GM20000 (cell line): ENCODE measurements around the gene STAT1.
"Not testable (repeated sequence)": the region's sequence is repeated elsewhere in the genome, so short reads cannot be mapped to it uniquely, and the experiment has no call there.

Experiments used
- DNase-seq: peaks from one replicate; pipeline ENCODE4 v3.0.0; 2012; ENCODE audit warnings: low spot score
- TF ChIP-seq, protein P1 (sequence below): IDR thresholded peaks from 2 replicates; pipeline ENCODE4 v1.5.1; 2012; ENCODE audit warnings: mild to moderate bottlenecking, control low read depth; ENCODE audit errors: extremely low read depth, missing control alignments

The STAT1 gene

DNA sequence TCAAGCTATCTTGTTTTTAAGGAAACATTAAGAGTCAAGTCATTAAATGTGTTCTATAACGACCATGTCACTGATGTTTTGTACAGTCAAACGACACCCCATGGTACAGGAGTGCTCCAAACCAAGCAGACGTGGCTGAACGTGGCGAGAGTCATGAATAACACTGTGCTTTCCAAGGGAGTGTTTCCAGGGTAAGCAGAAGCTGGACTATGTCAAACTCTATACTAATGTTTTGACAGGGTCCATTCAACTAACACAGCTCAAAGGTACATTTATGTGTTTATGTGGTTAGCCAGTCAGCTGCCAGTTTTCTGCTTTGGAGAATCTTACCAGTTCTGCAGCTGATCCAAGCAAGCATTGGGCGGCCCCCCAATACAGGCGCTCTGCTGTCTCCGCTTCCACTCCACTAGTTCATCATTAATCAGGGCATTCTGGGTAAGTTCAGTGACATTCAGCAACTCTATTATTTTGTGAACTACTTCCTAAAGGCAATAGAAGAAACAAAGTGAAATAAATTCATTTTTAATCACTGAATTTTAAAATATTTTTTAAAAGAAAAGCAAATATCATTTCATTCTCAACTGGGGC is 16.4 kb downstream of the STAT1 start:
- no peak for DNase-seq
- TF ChIP-seq, protein P1, sequence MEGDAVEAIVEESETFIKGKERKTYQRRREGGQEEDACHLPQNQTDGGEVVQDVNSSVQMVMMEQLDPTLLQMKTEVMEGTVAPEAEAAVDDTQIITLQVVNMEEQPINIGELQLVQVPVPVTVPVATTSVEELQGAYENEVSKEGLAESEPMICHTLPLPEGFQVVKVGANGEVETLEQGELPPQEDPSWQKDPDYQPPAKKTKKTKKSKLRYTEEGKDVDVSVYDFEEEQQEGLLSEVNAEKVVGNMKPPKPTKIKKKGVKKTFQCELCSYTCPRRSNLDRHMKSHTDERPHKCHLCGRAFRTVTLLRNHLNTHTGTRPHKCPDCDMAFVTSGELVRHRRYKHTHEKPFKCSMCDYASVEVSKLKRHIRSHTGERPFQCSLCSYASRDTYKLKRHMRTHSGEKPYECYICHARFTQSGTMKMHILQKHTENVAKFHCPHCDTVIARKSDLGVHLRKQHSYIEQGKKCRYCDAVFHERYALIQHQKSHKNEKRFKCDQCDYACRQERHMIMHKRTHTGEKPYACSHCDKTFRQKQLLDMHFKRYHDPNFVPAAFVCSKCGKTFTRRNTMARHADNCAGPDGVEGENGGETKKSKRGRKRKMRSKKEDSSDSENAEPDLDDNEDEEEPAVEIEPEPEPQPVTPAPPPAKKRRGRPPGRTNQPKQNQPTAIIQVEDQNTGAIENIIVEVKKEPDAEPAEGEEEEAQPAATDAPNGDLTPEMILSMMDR: no peak

DNA sequence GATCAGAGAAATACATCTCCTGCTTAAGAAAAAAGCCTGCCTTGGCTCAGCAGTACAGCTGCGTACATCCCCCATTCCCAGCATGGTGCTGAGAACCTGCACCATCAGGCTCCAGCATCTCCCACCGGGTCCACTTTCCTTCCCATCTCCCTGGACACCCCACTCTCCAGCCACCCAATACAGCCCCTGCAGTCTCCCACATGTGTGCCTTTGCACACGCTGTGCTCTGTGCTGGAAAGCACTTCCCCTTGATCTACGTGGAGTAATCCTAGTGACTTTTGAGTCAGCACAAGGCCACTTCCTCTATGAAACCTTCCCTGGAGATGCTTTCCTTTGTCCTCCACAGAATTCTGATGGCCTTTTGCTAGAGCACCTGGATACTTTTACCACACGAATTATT is 17.0 kb downstream of the STAT1 start:
- TF ChIP-seq, protein P1: no peak
- DNase-seq: no peak

DNA sequence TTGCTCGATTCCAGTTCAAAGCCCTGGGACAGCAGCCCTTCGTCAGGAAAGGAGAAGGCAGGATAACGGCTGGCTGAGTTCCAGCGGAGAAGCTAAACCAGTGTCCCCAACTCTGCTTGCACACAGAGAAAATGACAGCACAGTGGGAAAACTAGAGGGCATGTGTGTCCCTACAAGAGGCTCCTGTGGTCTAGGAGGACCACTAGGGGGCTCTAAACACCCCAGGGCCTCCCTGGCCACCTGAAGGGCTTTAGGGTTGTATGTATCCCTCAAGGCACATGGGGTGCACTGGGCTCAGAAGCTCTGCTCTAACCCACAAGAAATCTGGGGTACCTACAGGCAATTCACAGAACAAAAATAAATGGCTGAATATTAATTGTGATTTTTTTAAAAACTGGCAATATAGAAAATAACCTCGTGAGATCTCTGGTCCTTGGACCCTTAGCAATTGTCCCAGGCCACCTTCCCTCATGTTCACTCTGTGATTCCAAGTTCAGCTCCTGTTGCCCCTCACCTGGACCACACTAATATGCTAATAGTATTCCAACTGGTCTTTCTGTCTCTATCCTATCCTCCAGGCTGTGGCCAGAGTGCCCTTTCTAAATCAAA is 17.5 kb downstream of the STAT1 start:
- TF ChIP-seq, protein P1: peak; percentile 27
- peak; percentile 37 for DNase-seq

DNA sequence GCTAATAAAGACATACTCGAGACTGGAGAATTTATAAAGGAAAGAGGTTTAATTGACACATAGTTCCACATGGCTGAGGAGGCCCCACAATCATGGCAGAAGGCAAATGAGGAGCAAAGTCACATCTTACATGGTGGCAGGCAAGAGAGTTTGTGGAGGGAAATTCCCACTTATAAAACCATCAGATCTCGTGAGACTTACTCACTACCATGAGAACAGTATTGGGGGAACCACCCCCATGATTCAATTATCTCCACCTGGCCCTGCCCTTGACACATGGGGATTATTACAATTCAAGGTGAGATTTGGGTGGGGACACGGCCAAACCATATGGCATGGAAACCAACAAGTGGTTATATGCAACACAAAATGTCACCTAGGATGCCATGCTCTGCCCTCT is 18.7 kb downstream of the STAT1 start:
- not testable (repeated sequence) for DNase-seq

DNA sequence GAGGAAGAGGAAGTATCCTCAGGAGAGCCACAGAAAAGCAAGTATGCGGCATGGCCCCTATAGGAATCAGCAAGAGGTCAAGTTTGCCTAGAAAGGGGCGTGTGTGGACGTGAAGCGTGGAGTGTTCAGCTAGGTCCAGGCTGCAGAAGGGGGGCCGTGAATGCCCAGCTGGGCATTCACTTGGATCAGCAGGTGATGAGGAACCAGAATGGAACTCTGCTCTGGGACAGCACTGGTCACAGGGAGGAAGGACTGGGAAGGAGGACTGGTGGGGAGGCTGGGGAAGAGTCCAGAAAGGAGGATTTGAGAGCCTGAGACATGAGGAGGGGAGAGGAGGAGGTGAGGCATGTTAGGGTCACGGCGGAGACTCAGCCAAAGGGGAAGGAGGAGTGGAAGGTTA is 19.8 kb downstream of the STAT1 start:
- TF ChIP-seq, protein P1: no peak
- no peak for DNase-seq

DNA sequence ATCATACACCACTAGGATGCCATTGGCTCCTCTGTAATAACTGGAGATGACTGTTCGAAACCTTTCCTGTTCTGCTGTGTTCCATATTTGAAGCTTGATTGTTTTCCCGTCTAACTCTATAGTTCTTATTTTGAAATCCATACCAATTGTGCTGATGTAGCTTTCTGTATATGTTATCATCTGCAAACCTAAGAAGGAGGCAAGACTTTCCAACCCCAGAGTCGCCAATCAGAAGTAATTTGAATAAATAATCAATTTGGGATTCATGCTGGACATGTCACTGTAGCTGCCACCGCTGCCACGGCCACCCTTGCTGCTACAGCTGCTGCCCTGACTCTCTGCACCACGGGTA is 20.7 kb downstream of the STAT1 start:
- no peak for DNase-seq
- TF ChIP-seq, protein P1: no peak

DNA sequence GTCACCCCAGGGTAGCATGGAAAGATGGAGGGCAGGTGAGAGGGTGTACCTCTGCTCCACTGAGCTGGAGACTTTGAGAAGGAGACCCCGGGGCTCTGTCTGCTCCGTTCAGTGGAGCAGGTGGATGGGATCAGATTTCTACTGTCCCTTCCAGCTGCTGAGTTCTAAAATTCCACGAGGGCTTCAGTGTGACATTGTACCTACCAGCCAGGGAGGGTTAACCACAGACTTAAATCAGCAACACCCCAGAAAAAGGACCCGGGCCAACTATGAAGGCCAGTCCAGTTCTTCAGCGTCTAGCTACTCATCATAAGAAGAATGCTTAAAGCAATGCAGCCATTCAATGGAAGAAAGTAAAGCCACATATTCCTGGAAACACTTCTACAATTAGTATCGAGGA is 23.8 kb downstream of the STAT1 start:
- TF ChIP-seq, protein P1: no peak
- DNase-seq: no peak

DNA sequence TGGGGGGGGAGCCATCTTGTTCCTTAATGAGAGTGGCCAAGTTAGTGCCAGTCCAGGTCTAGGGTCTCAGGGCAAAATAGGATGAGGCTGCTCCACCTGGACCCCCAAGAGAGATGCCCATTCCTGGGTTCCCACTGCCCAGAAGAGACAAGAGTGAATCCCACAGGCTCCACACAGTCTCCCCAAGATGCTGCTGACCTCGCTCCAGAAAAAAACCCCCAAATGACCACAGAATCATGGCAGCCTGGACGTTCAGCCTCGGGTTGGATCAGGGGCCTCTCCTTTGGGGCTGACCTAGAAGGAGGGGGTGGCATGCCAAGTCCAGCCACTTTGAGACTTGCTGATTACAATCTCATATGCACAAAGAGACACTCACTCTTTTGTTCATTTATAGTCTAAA is 25.1 kb downstream of the STAT1 start:
- DNase-seq: no peak
- TF ChIP-seq, protein P1: no peak
